IPS-18c (cell line): ENCODE measurements around the gene DCP2.
"Not testable (repeated sequence)": the region's sequence is repeated elsewhere in the genome, so short reads cannot be mapped to it uniquely, and the experiment has no call there.

Source experiments
- H3K4me3 ChIP-seq: 2 replicates; pipeline ENCODE4 v1.7.0; 2013; ENCODE audit warnings: low read depth, mild to moderate bottlenecking, low read length, moderate library complexity; ENCODE audit not compliant: insufficient read depth
- H3K9me3 ChIP-seq: one replicate; pipeline ENCODE4 v1.6.1; 2013; ENCODE audit warnings: mild to moderate bottlenecking, low read length, moderate library complexity; ENCODE audit not compliant: control insufficient read depth, insufficient read depth

DCP2 gene

GRCh38 chr5:112960315-112960714 is 16.3 kb upstream of the DCP2 start:
- no peak overlapping the region for H3K4me3 ChIP-seq
- H3K9me3 ChIP-seq: no peaks in the 10 kb centered on the region

- H3K9me3 ChIP-seq: no peaks in the 10 kb centered on the region
- no peak overlapping the region for H3K4me3 ChIP-seq
Observed at GRCh38 chr5:112960863-112961504, 15.6 kb upstream of the DCP2 start.

- not testable (repeated sequence) for H3K9me3 ChIP-seq, H3K4me3 ChIP-seq
Observed at GRCh38 chr5:112963374-112963733, 13.2 kb upstream of the DCP2 start.

GRCh38 chr5:112965733-112966306 is 10.8 kb upstream of the DCP2 start:
- H3K4me3 ChIP-seq: no peak overlapping the region

GRCh38 chr5:112967520-112968083 is 9.0 kb upstream of the DCP2 start:
- Histone ChIP-seq H3K4me3 (no peak overlapping the region), H3K9me3 (no peaks in the 10 kb centered on the region)

More at GRCh38 chr5:112965733-112966306, 10.8 kb upstream of the DCP2 start:
- no peaks in the 10 kb centered on the region for H3K9me3 ChIP-seq

GRCh38 chr5:112968411-112969106 is 8.0 kb upstream of the DCP2 start:
- Histone ChIP-seq H3K9me3 (no peaks in the 10 kb centered on the region), H3K4me3 (no peak overlapping the region)

- Histone ChIP-seq H3K9me3 (no peaks in the 10 kb centered on the region), H3K4me3 (no peak overlapping the region)
Observed at GRCh38 chr5:112971276-112971675, 5.3 kb upstream of the DCP2 start.

- H3K4me3 ChIP-seq: no peak overlapping the region
- no peaks in the 10 kb centered on the region for H3K9me3 ChIP-seq
Observed at GRCh38 chr5:112973036-112973435, 3.6 kb upstream of the DCP2 start.

GRCh38 chr5:112973904-112974303 is 2.7 kb upstream of the DCP2 start:
- Histone ChIP-seq H3K9me3 (no peaks in the 10 kb centered on the region), H3K4me3 (no peak overlapping the region)

GRCh38 chr5:112974901-112975300 is 1.7 kb upstream of the DCP2 start:
- Histone ChIP-seq H3K4me3 (no peak overlapping the region), H3K9me3 (no peaks in the 10 kb centered on the region)

GRCh38 chr5:112975721-112976431 is 722 bp upstream of the DCP2 start:
- Histone ChIP-seq H3K9me3 (no peaks in the 10 kb centered on the region), H3K4me3 (peak overlapping the region; percentile 36)

- Histone ChIP-seq H3K9me3 (no peaks in the 10 kb centered on the region), H3K4me3 (peak overlapping the region; percentile 96)
Observed at GRCh38 chr5:112977440-112977861, 853 bp downstream of the DCP2 start.

- no peak overlapping the region for H3K4me3 ChIP-seq
Observed at GRCh38 chr5:112978836-112979235, 2.2 kb downstream of the DCP2 start.

GRCh38 chr5:112979723-112980122 is 3.1 kb downstream of the DCP2 start:
- Histone ChIP-seq H3K9me3 (no peaks in the 10 kb centered on the region), H3K4me3 (no peak overlapping the region)

More at GRCh38 chr5:112978836-112979235, 2.2 kb downstream of the DCP2 start:
- H3K9me3 ChIP-seq: no peaks in the 10 kb centered on the region

- Histone ChIP-seq H3K9me3 (no peaks in the 10 kb centered on the region), H3K4me3 (no peak overlapping the region)
Observed at GRCh38 chr5:112983363-112983762, 6.8 kb downstream of the DCP2 start.

GRCh38 chr5:112986224-112986623 is 9.6 kb downstream of the DCP2 start:
- Histone ChIP-seq H3K4me3 (no peak overlapping the region), H3K9me3 (no peaks in the 10 kb centered on the region)

GRCh38 chr5:112995764-112996618 is 19.4 kb downstream of the DCP2 start:
- H3K9me3 ChIP-seq: no peaks in the 10 kb centered on the region
- no peak overlapping the region for H3K4me3 ChIP-seq
